GM10847 (cell line): ENCODE measurements around the gene C11orf98.

ENCODE experiments used
- POLR2A ChIP-seq: IDR thresholded peaks from 2 replicates; pipeline ENCODE4 v1.6.1; 2011; ENCODE audit not compliant: insufficient read length; ENCODE audit errors: extremely low read depth

C11orf98 gene

DNA sequence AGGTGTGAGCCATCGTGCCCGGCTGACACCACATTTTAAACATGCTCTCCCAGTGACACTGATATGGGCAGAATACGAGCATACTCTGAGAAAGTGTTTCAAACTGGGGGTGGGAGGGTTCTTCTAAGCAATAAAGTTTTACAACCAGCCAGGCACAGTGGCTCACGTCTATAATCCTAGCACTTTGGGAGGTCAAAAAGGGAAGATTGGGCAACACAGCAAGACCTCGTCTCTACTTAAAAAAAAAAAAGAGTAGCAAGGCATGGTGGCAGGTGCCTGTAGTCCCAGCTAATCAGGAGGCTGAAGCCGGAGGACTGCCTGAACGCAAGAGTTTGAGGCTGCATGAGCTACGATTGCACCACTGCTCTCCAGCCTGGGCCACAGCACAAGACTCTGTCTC, 20.8 kb downstream of the C11orf98 start:
- no peak for TF ChIP-seq POLR2A

DNA sequence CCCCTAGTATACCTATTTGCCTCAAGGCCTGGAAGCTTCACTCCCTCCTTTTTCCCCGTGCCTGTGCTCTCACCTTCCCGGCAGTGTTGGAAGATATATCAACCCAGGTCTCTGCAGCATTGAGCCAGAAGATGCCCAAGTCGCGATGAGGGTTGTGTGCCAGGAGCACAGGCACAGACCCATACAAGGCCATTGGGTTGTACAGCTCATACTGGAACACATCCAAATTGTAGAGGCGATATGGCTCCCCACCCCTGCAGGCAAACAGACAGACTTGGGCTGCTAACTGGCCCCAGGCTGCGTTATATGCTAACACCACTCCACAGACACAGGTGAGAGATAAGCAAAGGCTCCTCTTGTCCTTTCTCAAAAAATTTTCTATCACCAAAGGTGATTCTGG, 32.5 kb downstream of the C11orf98 start:
- TF ChIP-seq POLR2A, result no peak

DNA sequence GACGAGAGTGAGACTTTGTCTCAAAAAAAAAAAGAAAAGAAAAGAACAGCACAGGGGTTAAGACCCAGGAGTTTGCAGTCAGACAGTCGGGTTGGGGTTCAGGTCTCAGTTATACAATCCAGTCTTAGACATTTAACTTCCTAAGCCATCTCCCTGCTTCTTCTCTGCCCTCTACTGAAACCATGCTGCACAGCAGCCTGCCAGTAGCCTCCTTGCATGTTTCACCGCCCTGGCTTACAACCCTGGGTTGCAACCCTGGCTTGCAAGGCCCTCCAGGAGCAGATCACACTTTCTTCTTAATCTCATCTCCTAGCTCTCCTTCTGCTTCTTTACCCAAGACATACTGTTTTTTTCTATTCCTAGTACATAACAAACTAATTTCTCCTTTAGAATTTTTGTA, 37.3 kb downstream of the C11orf98 start:
- TF ChIP-seq POLR2A, result no peak

DNA sequence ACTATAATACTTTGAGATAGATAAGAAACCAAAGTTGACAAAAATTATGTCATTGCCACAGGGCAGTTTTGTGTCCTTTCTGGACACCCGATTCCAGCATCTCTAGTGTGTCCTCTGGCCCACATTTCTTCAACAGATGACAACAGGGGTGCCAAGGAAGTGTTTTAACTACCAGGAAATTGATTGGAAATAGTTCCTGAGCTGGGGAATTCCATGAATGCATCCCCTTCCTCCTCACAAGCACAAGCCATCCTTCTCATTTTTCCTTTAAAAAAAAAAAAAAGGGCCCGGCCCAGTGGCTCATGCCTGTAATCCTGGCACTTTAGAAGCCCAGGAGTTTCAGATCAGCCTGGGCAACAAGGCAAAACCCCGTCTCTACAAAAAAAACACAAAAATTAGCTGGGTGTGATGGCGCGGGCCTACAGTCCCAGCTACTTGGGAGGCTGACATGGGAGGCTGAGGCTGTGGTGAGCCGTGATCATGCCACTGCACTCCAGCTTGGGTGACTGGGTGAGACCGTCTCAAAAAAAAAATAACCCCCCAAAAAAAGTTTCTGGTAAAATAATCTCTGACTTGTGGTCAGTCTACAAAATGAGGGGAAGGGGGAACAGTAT, 42.4 kb downstream of the C11orf98 start:
- TF ChIP-seq POLR2A, result no peak

DNA sequence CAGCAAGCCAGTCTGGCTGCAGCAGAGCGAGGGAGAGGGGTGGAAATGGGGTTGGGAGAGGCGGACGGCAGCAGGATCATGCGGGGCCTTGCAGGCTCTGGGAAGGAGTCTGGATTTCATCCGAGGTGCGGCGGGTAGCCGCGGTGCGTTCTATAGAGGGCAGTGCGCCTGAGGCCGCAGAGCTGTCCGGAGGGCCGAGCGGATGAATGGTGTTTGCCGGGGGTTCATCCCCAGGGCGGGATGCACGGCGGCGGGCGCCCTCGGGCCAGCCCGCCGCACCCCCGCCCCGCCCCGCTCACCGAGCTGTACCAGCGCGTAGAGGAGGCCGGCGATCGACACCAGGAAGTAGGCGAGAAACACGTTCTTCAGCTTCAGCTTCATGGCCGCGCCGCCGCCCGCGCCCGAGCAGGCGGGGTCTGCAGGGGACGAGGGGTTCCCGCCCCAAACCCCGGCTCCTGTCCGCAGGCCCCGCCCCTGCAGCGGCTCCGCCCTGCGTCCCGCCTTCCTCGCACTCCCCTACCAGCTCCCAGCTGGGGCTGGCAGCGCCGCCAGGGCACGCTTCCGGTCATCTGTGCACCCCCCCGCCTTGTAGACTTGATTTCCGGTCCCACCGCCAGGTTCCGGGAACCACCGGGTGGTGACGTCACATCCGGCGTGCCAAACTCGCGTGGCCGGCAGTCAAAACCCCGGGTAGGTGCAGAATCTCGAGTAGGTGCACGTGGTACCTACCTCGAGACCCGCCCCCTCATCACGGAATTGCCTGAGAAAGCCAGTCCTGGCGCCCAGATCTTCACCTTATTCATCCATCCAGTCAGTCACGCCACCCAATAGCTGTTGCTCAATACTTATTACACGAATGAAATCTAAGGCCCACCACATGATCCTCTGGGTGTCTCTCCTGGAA, 43.2 kb downstream of the C11orf98 start, which contains the start of gene B3GAT3:
B3GAT3 (minus strand) TSS at position 420 of the 904 bp plus-strand sequence; CDS start at position 381, 39 bp downstream.
- peak; percentile 67 for TF ChIP-seq POLR2A

DNA sequence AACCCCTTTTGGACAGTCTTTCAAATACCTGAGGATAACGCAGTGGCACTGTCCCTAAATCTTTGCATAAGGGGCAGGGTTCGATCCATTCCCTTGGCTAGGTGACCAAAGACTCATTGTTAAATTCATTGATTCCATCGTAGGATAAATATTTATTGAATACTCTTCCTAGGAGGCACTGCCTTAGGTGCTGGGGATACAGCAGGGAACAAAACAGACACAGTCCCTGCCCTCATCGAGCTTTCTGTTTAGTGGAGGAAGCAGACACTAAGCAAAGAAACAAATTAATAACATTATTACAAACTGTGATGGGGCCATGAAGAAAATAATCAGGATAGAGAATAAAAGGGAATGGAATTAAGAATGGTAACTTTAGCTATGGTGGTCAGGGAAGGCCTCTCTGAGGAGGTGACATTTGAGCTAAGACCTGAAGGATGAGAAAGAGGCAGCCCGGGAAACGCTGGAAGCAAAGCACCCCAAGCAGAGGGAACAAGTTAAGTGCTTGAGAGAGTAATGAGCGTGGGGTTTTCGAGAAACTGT, 43.9 kb downstream of the C11orf98 start:
- no peak for TF ChIP-seq POLR2A

DNA sequence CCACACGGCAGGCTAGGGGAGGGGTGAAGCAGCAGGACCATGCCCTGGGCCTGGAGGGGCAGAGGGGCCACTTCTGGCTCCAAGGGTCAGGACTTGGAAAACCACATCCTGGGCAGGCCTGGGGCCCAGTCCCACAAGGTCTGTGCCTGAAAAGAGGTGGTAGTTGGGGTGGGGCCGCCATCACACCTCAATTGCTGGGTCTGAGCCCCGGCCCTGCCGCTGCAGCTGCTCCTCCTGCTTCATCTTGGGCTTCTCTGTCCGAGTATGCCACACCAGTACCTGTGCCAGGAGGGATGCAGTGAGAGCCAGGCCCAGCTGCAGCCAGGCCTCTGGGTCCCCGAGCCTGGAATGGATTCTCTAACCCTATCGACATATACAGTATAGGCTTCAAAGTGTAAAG, 49.5 kb downstream of the C11orf98 start:
- TF ChIP-seq POLR2A, result no peak

DNA sequence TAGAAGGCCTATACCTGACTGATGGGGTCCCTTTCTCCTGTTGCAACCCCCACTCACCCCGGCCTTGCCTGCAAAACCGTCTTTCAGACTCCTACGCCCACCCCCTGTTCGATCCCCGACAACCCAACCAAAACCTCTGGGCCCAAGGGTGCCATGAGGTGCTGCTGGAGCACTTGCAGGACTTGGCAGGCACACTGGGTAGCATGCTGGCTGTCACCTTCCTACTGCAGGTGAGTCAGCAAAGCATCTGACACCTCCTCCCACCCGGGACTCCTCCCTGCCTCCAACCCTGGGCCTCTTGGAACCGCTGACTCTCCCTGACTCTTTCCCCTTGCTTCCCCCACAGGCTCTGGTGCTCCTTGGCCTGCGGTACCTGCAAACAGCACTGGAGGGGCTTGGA, 50.7 kb downstream of the C11orf98 start:
- no peak for TF ChIP-seq POLR2A

DNA sequence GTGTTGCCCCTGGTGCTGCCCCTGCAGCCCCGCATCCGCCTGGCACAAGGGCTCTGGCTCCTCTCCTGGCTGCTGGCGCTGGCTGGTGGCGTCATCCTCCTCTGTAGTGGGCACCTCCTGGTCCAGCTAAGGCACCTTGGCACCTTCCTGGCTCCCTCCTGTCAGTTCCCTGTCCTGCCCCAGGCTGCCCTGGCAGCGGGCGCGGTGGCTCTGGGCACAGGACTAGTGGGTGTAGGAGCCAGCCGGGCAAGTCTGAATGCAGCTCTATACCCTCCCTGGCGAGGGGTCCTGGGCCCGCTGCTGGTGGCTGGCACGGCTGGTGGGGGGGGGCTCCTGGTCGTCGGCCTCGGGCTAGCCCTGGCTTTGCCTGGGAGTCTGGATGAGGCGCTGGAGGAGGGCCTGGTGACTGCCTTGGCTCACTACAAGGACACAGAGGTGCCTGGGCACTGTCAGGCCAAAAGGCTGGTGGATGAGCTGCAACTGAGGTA, 51.7 kb downstream of the C11orf98 start:
- TF ChIP-seq POLR2A, result no peak
